ENCODE results near the gene SOCS1. TPM values are rescaled to one million over a fixed set of nuclear protein-coding genes. Genes with fewer than 3 reads are reported as not detected.

The SOCS1 gene
- polyA plus RNA-seq, 1 of the 3 experiments (the other 2 are of a cell fraction) = 8.6 TPM

- CTCF ChIA-PET = interaction anchor here (0.8 to 14.4 kb wide), 3 partner anchors 93 to 295 kb away, joined by 3 to 318 read pairs (median 6); no protein-coding TSS in a partner anchor
Measured at GRCh38 chr16:11262915-11263314, 6.9 kb upstream of the SOCS1 start.

DNA sequence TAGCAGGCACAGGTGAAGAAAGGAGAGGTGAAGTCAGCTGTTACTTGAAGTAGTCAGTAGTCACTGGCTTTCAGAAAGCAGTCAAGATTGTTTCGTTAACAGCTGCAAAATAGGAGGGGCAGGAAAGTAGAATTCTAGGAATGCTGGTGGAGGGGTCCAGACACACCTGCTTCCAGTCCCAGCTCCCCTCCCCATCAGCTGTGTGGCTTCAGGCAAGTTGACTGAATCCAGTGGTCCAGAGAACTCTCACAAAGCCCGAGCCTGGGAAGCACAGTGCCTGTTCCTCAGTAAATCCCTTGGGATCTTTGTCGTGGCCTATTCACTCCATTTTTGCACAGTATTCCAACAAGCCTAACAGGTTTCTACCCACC, 4.6 kb upstream of the SOCS1 start:
- CTCF ChIA-PET = interaction anchor here (1.0 to 14.4 kb wide), 4 partner anchors 37 to 306 kb away, joined by 3 to 318 read pairs (median 3); no protein-coding TSS in a partner anchor
- DNase-seq = no peak
- Histone ChIP-seq H3K79me2 (ENCODE audit: insufficient read depth) (peaks cover under 1% of the 10 kb centered on the region; the same call in 1 of the 2 replicates), H2AFZ (ENCODE audit: low read depth) (no peak overlapping the region), H3K9me3 (no peaks in the 10 kb centered on the region), H3K4me3 (ENCODE audit: low read depth in 2 of 2, low read length in 1 of 2) (no peak overlapping the region), H3K4me2 (no peak overlapping the region), H3F3A (replicated peaks; ENCODE audit: insufficient read depth) (peaks cover 4% of the 10 kb centered on the region), H3K27me3 (ENCODE audit: insufficient read depth) (no peaks in the 10 kb centered on the region), H4K20me1 (ENCODE audit: insufficient read depth) (no peaks in the 10 kb centered on the region), H3K4me1 (ENCODE audit: control insufficient read depth in 1 of 2, insufficient read depth in 2 of 2, low read depth in 1 of 2, low read length in 1 of 2) (peaks cover 0 to 17% of the 10 kb centered on the region in 2 experiments; a peak in 1 of 4 replicates), H3K9ac (no peak overlapping the region), H3K36me3 (replicated peaks in 1 of 2; ENCODE audit: control insufficient read depth in 1 of 2, insufficient read depth in 2 of 2, low read length in 1 of 2) (no peaks in the 10 kb centered on the region), H3K9me2 (no peaks in the 10 kb centered on the region), H3K27ac (ENCODE audit: low read depth in 2 of 2, low read length in 1 of 2) (no peak overlapping the region)
- TF ChIP-seq IRF3 (IDR thresholded peaks at IDR 0.05; ENCODE audit: low read depth, low read length) (no peak), EP300 (IDR thresholded peaks at IDR 0.05; ENCODE audit: borderline replicate concordance in 1 of 2, low read depth in 1 of 2, low read length in 1 of 2) (no peak), CHD2 (IDR thresholded peaks at IDR 0.05; ENCODE audit: low read length, partially characterized antibody) (no peak), YY1 (IDR thresholded peaks at IDR 0.05; ENCODE audit: low read depth) (no peak), JUND (IDR thresholded peaks at IDR 0.05) (no peak), TEAD4 (IDR thresholded peaks at IDR 0.05; ENCODE audit: borderline replicate concordance, insufficient read depth) (no peak), EZH2phosphoT487 (IDR thresholded peaks at IDR 0.05; ENCODE audit: borderline replicate concordance, low read depth) (no peak), USF2 (IDR thresholded peaks at IDR 0.05; ENCODE audit: borderline replicate concordance, low read depth, low read length) (no peak), FOXM1 (IDR thresholded peaks at IDR 0.05; ENCODE audit: low read depth) (no peak), CTCF (IDR thresholded peaks at IDR 0.05) (no peak)
- 65% methylated on average over 2 of the region's 3 CpGs for WGBS (ENCODE audit: low lambda C conversion rate)
- POLR2A ChIA-PET = interaction anchor here (0.6 kb wide), 1 partner anchor 310 kb away, joined by 3 read pairs; no protein-coding TSS in a partner anchor

More at GRCh38 chr16:11262915-11263314, 6.9 kb upstream of the SOCS1 start:
- WGBS (ENCODE audit: low lambda C conversion rate) = 79% methylated on average over 8 of the region's 8 CpGs
- no peak for DNase-seq
- Histone ChIP-seq H3K4me2 (no peak overlapping the region), H4K20me1 (ENCODE audit: insufficient read depth) (no peaks in the 10 kb centered on the region), H3K27ac (ENCODE audit: low read depth in 2 of 2, low read length in 1 of 2) (no peak overlapping the region), H3K79me2 (ENCODE audit: insufficient read depth) (no peaks in the 10 kb centered on the region), H3K27me3 (ENCODE audit: insufficient read depth) (no peaks in the 10 kb centered on the region; the same call in 1 of the 2 replicates), H3K4me3 (ENCODE audit: low read depth in 2 of 2, low read length in 1 of 2) (no peak overlapping the region), H3K4me1 (ENCODE audit: control insufficient read depth in 1 of 2, insufficient read depth in 2 of 2, low read depth in 1 of 2, low read length in 1 of 2) (peaks cover 0 to 9% of the 10 kb centered on the region in 2 experiments; a peak in 1 of 4 replicates), H3K9ac (no peak overlapping the region), H2AFZ (ENCODE audit: low read depth) (no peak overlapping the region), H3F3A (replicated peaks; ENCODE audit: insufficient read depth) (no peaks in the 10 kb centered on the region), H3K36me3 (replicated peaks in 1 of 2; ENCODE audit: control insufficient read depth in 1 of 2, insufficient read depth in 2 of 2, low read length in 1 of 2) (no peaks in the 10 kb centered on the region), H3K9me3 (no peaks in the 10 kb centered on the region), H3K9me2 (no peaks in the 10 kb centered on the region)
- POLR2A ChIA-PET = no interaction called here
- TF ChIP-seq JUND (IDR thresholded peaks at IDR 0.05) (no peak), ELF1 (IDR thresholded peaks at IDR 0.05) (no peak), SMC3 (IDR thresholded peaks at IDR 0.05; ENCODE audit: low read depth, low read length) (no peak), FOSL2 (IDR thresholded peaks at IDR 0.05; ENCODE audit: borderline replicate concordance, low read depth) (no peak), REST (IDR thresholded peaks at IDR 0.05; ENCODE audit: low read depth, low read length) (no peak), MEF2A (IDR thresholded peaks at IDR 0.05; ENCODE audit: borderline replicate concordance, low read depth) (no peak), MXI1 (IDR thresholded peaks at IDR 0.05; ENCODE audit: low read depth, low read length) (no peak)
